ENCODE data around the gene SLC22A25.
"Not testable (repeated sequence)": the region's sequence is repeated elsewhere in the genome, so short reads cannot be mapped to it uniquely, and the experiment has no call there.

SLC22A25 gene

GRCh38 chr11:63251312-63251711 is 7.9 kb upstream of the SLC22A25 start:
- H3K9me2 ChIP-seq (replicated peaks; ENCODE audit: insufficient read depth, low read length), result no peaks in the 10 kb centered on the region
- DNase-seq, result no peak

DNA sequence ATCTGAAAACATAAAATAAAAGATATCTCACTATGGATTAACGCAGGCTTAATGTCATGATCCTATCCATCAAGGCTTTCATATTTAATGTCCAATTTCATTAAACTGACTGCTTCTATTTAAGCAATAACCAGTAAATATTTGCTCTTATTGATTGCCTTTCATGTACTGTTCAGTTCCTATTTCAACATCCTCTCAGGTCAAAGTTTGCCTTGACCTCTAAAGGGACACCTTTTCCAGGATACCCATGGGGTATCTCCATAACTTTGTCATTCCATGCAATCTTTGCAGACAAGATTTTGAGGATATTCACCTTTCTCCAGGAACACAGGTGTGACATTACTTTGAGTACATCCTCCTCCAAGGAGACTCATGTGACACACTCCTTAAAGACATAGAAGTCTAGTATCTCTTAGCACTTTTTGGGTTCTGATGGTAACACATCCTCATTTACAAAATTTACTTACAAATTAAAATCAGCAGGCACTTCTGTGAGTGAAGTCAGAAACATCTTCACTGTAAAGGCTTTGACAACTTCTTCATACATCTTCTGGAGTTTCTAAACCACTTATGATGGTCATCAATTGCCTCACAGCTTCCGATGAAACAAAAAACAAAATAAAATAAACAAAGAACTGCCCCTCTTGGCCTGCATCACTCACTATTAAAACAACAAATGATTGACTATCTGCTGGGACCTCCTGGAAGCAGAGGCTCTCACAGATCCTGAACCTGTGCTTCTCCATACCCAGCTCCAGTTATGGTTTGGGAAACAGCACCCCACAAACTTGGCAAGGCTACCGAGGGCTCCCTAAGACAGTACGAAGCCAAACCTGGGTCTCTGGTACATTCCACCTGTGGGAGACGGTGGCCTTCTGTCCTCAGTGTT is 7.0 kb upstream of the SLC22A25 start:
- H3K9me2 ChIP-seq (replicated peaks; ENCODE audit: insufficient read depth, low read length), result no peaks in the 10 kb centered on the region
- no peaks in the 10 kb centered on the region for H3K79me2 ChIP-seq (ENCODE audit: low read length)
- no peaks in the 10 kb centered on the region for H3K9me3 ChIP-seq (replicated peaks; ENCODE audit: insufficient read depth, low read length)
- H3K27me3 ChIP-seq (replicated peaks; ENCODE audit: insufficient read depth, low read length), result no peaks in the 10 kb centered on the region
- no peak overlapping the region for H3K27ac ChIP-seq (ENCODE audit: low read length)
- no peak for DNase-seq
- H3K4me2 ChIP-seq (ENCODE audit: low read depth, low read length), result no peak overlapping the region
- H3K36me3 ChIP-seq (replicated peaks; ENCODE audit: insufficient read depth, low read length), result no peaks in the 10 kb centered on the region
- TF ChIP-seq, protein P1, sequence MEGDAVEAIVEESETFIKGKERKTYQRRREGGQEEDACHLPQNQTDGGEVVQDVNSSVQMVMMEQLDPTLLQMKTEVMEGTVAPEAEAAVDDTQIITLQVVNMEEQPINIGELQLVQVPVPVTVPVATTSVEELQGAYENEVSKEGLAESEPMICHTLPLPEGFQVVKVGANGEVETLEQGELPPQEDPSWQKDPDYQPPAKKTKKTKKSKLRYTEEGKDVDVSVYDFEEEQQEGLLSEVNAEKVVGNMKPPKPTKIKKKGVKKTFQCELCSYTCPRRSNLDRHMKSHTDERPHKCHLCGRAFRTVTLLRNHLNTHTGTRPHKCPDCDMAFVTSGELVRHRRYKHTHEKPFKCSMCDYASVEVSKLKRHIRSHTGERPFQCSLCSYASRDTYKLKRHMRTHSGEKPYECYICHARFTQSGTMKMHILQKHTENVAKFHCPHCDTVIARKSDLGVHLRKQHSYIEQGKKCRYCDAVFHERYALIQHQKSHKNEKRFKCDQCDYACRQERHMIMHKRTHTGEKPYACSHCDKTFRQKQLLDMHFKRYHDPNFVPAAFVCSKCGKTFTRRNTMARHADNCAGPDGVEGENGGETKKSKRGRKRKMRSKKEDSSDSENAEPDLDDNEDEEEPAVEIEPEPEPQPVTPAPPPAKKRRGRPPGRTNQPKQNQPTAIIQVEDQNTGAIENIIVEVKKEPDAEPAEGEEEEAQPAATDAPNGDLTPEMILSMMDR (IDR thresholded peaks at IDR 0.05; ENCODE audit: low read length), result no peak
- TF ChIP-seq EZH2 (optimal IDR thresholded peaks at IDR 0.05; ENCODE audit: low read depth, low read length), result no peak
- no peak for TF ChIP-seq EZH2phosphoT487 (IDR thresholded peaks at IDR 0.05; ENCODE audit: low read length)
- no peaks in the 10 kb centered on the region for H3K4me1 ChIP-seq (ENCODE audit: low read length)
- H3K9ac ChIP-seq (ENCODE audit: low read length), result no peak overlapping the region
- H3K4me3 ChIP-seq (ENCODE audit: low read length), result no peak overlapping the region
- no peak overlapping the region for H2AFZ ChIP-seq (ENCODE audit: low read length)
- H3F3A ChIP-seq (ENCODE audit: insufficient read depth, low read length), result no peaks in the 10 kb centered on the region
- no peaks in the 10 kb centered on the region for H4K20me1 ChIP-seq (ENCODE audit: insufficient read depth, low read length)

More at GRCh38 chr11:63251312-63251711, 7.9 kb upstream of the SLC22A25 start:
- no peaks in the 10 kb centered on the region for H3K4me1 ChIP-seq (ENCODE audit: low read length)
- H3K27ac ChIP-seq (ENCODE audit: low read length), result no peak overlapping the region
- no peak overlapping the region for H3K9ac ChIP-seq (ENCODE audit: low read length)
- no peak for TF ChIP-seq EZH2 (optimal IDR thresholded peaks at IDR 0.05; ENCODE audit: low read depth, low read length)
- no peak for TF ChIP-seq EZH2phosphoT487 (IDR thresholded peaks at IDR 0.05; ENCODE audit: low read length)
- no peak overlapping the region for H2AFZ ChIP-seq (ENCODE audit: low read length)
- no peaks in the 10 kb centered on the region for H3K79me2 ChIP-seq (ENCODE audit: low read length)
- no peaks in the 10 kb centered on the region for H3K36me3 ChIP-seq (replicated peaks; ENCODE audit: insufficient read depth, low read length)
- H3K4me3 ChIP-seq (ENCODE audit: low read length), result no peak overlapping the region
- H3K9me3 ChIP-seq (replicated peaks; ENCODE audit: insufficient read depth, low read length), result no peaks in the 10 kb centered on the region
- no peaks in the 10 kb centered on the region for H3K27me3 ChIP-seq (replicated peaks; ENCODE audit: insufficient read depth, low read length)
- no peak overlapping the region for H3K4me2 ChIP-seq (ENCODE audit: low read depth, low read length)
- no peaks in the 10 kb centered on the region for H3F3A ChIP-seq (ENCODE audit: insufficient read depth, low read length)
- H4K20me1 ChIP-seq (ENCODE audit: insufficient read depth, low read length), result no peaks in the 10 kb centered on the region

- H3K27me3 ChIP-seq (replicated peaks; ENCODE audit: insufficient read depth, low read length), result no peaks in the 10 kb centered on the region
- no peaks in the 10 kb centered on the region for H3K79me2 ChIP-seq (ENCODE audit: low read length)
- TF ChIP-seq, protein P1 (IDR thresholded peaks at IDR 0.05; ENCODE audit: low read length), result no peak
- TF ChIP-seq EZH2 (optimal IDR thresholded peaks at IDR 0.05; ENCODE audit: low read depth, low read length), result no peak
- no peak for TF ChIP-seq EZH2phosphoT487 (IDR thresholded peaks at IDR 0.05; ENCODE audit: low read length)
- no peaks in the 10 kb centered on the region for H3K36me3 ChIP-seq (replicated peaks; ENCODE audit: insufficient read depth, low read length)
- H3K4me1 ChIP-seq (ENCODE audit: low read length), result no peaks in the 10 kb centered on the region
- H3K9me2 ChIP-seq (replicated peaks; ENCODE audit: insufficient read depth, low read length), result no peaks in the 10 kb centered on the region
- DNase-seq, result no peak
- H3K4me2 ChIP-seq (ENCODE audit: low read depth, low read length), result no peak overlapping the region
- H4K20me1 ChIP-seq (ENCODE audit: insufficient read depth, low read length), result no peaks in the 10 kb centered on the region
- no peaks in the 10 kb centered on the region for H3K9me3 ChIP-seq (replicated peaks; ENCODE audit: insufficient read depth, low read length)
- H3F3A ChIP-seq (ENCODE audit: insufficient read depth, low read length), result no peaks in the 10 kb centered on the region
- H3K4me3 ChIP-seq (ENCODE audit: low read length), result no peak overlapping the region
- no peak overlapping the region for H2AFZ ChIP-seq (ENCODE audit: low read length)
- no peak overlapping the region for H3K9ac ChIP-seq (ENCODE audit: low read length)
- no peak overlapping the region for H3K27ac ChIP-seq (ENCODE audit: low read length)
Observed at GRCh38 chr11:63248966-63249365, 5.6 kb upstream of the SLC22A25 start.

DNA sequence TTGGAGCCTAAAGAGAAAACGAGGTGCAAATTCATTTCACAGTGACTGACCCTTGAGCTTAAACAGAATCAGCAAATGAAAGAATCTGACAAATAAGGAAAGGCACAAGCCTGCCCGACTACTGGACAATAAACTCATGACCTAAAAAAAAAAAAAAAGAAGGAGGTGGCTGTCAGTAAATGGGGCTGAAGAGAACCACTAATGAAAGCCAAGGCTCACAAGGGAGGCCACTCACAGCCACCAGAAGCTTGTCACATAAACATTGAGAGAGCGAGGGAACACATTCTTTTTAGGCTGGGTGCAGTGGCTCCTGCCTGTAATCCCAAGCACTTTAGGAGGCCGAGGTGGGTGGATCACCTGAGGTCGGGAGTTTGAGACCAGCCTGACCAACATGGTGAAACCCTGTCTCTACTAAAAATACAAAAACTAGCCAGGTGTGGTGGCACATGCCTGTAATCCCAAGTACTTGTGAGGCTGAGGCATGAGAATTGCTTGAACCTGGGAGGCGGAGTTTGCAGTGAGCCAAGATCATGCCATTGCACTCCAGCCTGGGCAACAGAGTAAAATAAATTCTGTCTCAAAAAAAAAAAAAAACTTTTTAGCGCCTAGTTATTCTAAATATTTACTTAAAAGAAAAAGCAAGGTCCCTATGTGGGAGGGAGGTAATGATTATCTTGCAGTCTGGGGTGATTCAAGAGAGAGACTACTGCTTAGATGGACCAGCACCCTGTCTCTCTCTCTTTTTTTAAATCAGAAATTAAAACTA is 4.0 kb upstream of the SLC22A25 start:
- not testable (repeated sequence) for H3K4me2 ChIP-seq (ENCODE audit: low read depth, low read length); H3K9me2 ChIP-seq (replicated peaks; ENCODE audit: insufficient read depth, low read length); H3K27ac ChIP-seq (ENCODE audit: low read length); H3K4me3 ChIP-seq (ENCODE audit: low read length); H3K9me3 ChIP-seq (replicated peaks; ENCODE audit: insufficient read depth, low read length); DNase-seq; H3K9ac ChIP-seq (ENCODE audit: low read length); H3K27me3 ChIP-seq (replicated peaks; ENCODE audit: insufficient read depth, low read length); H2AFZ ChIP-seq (ENCODE audit: low read length); H3K4me1 ChIP-seq (ENCODE audit: low read length); H3K36me3 ChIP-seq (replicated peaks; ENCODE audit: insufficient read depth, low read length); H4K20me1 ChIP-seq (ENCODE audit: insufficient read depth, low read length); H3K79me2 ChIP-seq (ENCODE audit: low read length); H3F3A ChIP-seq (ENCODE audit: insufficient read depth, low read length)

Measured in MM.1S (cell line).